ENCODE data around the gene PPP1R2.

- TF ChIP-seq ZNF426 (tag by site-specific recombination; IDR thresholded peaks at IDR 0.05): no peak
- no peak for TF ChIP-seq ZNF768 (tag by site-specific recombination; IDR thresholded peaks at IDR 0.05)
- no peak for TF ChIP-seq ELK4 (IDR thresholded peaks at IDR 0.05; ENCODE audit: borderline replicate concordance, low read depth, low read length)
- no peak for TF ChIP-seq ZNF777 (tag by site-specific recombination; IDR thresholded peaks at IDR 0.05; ENCODE audit: borderline replicate concordance)
- no peak for TF ChIP-seq ZBTB8A (tag by site-specific recombination; IDR thresholded peaks at IDR 0.05)
- no peak for TF ChIP-seq PRDM10 (tag by site-specific recombination; IDR thresholded peaks at IDR 0.05)
- no peak for TF ChIP-seq ZNF157 (tag by site-specific recombination; IDR thresholded peaks at IDR 0.05)
- TF ChIP-seq ZNF621 (tag by site-specific recombination; IDR thresholded peaks at IDR 0.05): no peak
- no peak for TF ChIP-seq ZBTB10 (tag by site-specific recombination; IDR thresholded peaks at IDR 0.05)
Observed at GRCh38 chr3:195580744-195581443, 37.8 kb upstream of the PPP1R2 start.
